Loucy (cell line): ENCODE data around the gene PHOSPHO1.

Source experiments
- H2AFZ ChIP-seq: fragments of 200-600 bp; sonication (generic); 2 replicates; pipeline ENCODE4 v1.6.0; 2016; ENCODE audit warnings: antibody characterized with exemption, mild to moderate bottlenecking, low read length, moderate library complexity
- H3F3A ChIP-seq: fragments of 200-600 bp; 2 replicates; pipeline ENCODE4 v1.6.0; 2016; ENCODE audit warnings: antibody characterized with exemption, low read depth, mild to moderate bottlenecking
- H3K27me3 ChIP-seq: fragments of 200-600 bp; sonication (generic); 2 replicates; pipeline ENCODE4 v1.6.1; 2014; ENCODE audit warnings: low read length, mild to moderate bottlenecking; ENCODE audit not compliant: insufficient read depth, poor library complexity, severe bottlenecking
- H3K36me3 ChIP-seq: fragments of 200-600 bp; sonication (generic); 2 replicates; pipeline ENCODE4 v1.6.1; 2016; ENCODE audit warnings: low read length; ENCODE audit not compliant: insufficient read depth
- H3K4me1 ChIP-seq: fragments of 200-600 bp; sonication (generic); 2 replicates; pipeline ENCODE4 v1.5.1; 2014; ENCODE audit warnings: low read length, mild to moderate bottlenecking; ENCODE audit not compliant: insufficient read depth, poor library complexity, severe bottlenecking
- H3K4me2 ChIP-seq: fragments of 200-600 bp; sonication (generic); 2 replicates; pipeline ENCODE4 v1.6.0; 2014; ENCODE audit warnings: antibody characterized with exemption, low read length, low read depth, mild to moderate bottlenecking; ENCODE audit not compliant: poor library complexity, severe bottlenecking
- H3K4me3 ChIP-seq: fragments of 200-600 bp; sonication (generic); 2 replicates; pipeline ENCODE4 v1.5.1; 2014; ENCODE audit warnings: low read length, mild to moderate bottlenecking, mixed read lengths; ENCODE audit not compliant: poor library complexity, severe bottlenecking
- H3K79me2 ChIP-seq: fragments of 200-600 bp; sonication (generic); 2 replicates; pipeline ENCODE4 v1.6.1; 2014; ENCODE audit warnings: low read length; ENCODE audit not compliant: insufficient read depth
- H3K9ac ChIP-seq: fragments of 200-600 bp; sonication (generic); 2 replicates; pipeline ENCODE4 v1.6.0; 2014; ENCODE audit warnings: mild to moderate bottlenecking, low read depth, low read length, moderate library complexity; ENCODE audit not compliant: poor library complexity, severe bottlenecking
- H3K9me2 ChIP-seq: fragments of 200-600 bp; sonication (generic); replicated peaks from 2 replicates; pipeline ENCODE4 v1.6.1; 2016; ENCODE audit warnings: low read depth, low read length, mixed read lengths
- H3K9me3 ChIP-seq: fragments of 200-600 bp; sonication (generic); 2 replicates; pipeline ENCODE4 v1.6.1; 2014; ENCODE audit warnings: mild to moderate bottlenecking, antibody characterized with exemption, low read length, low read depth; ENCODE audit not compliant: insufficient read depth
- H4K20me1 ChIP-seq: fragments of 200-600 bp; sonication (generic); 2 replicates; pipeline ENCODE4 v1.6.0; 2014; ENCODE audit warnings: antibody characterized with exemption, low read length, mild to moderate bottlenecking; ENCODE audit not compliant: insufficient read depth, poor library complexity, severe bottlenecking
- EZH2phosphoT487 ChIP-seq: fragments of 200-600 bp; IDR thresholded peaks from 2 replicates; pipeline ENCODE4 v1.6.1; 2018; ENCODE audit warnings: antibody characterized with exemption, mild to moderate bottlenecking, moderate library complexity, borderline replicate concordance
- TF ChIP-seq, protein P1 (sequence below): fragments of 200-600 bp; sonication (generic); conservative IDR thresholded peaks from 2 replicates; pipeline ENCODE4 v1.5.1; 2014; ENCODE audit warnings: mild to moderate bottlenecking, antibody characterized with exemption, low read length

PHOSPHO1 gene

DNA sequence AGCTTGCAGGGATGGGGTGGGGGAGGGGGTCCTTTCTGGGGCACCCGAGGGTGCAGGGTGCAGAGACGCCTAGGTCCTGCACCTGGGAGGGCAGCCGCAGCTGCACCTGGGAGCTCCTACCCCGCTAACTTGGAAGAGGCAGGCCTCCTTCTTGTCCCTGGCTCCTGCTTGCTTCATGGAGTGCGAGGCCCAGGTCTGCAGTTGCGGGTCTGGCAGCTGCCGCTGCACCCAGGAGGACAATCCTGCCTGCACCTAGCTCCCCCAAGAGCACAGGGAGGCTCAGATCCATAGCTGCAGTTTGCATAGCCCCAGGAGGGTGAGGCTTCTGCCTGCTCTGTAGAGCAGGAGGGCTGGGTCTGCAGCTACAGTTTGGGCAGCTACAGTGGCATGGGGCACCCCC, 46.8 kb downstream of the PHOSPHO1 start:
- Histone ChIP-seq H3F3A (no peaks in the 10 kb centered on the region), H3K9me2 (no peaks in the 10 kb centered on the region), H3K9me3 (peaks cover 10% of the 10 kb centered on the region; the same call in 1 of the 2 replicates), H3K4me2 (no peak overlapping the region), H3K79me2 (no peaks in the 10 kb centered on the region), H4K20me1 (no peaks in the 10 kb centered on the region), H3K4me1 (peaks cover 8% of the 10 kb centered on the region), H3K27me3 (no peaks in the 10 kb centered on the region), H2AFZ (no peak overlapping the region), H3K9ac (no peak overlapping the region), H3K36me3 (no peaks in the 10 kb centered on the region), H3K4me3 (no peak overlapping the region)
- TF ChIP-seq, protein P1, sequence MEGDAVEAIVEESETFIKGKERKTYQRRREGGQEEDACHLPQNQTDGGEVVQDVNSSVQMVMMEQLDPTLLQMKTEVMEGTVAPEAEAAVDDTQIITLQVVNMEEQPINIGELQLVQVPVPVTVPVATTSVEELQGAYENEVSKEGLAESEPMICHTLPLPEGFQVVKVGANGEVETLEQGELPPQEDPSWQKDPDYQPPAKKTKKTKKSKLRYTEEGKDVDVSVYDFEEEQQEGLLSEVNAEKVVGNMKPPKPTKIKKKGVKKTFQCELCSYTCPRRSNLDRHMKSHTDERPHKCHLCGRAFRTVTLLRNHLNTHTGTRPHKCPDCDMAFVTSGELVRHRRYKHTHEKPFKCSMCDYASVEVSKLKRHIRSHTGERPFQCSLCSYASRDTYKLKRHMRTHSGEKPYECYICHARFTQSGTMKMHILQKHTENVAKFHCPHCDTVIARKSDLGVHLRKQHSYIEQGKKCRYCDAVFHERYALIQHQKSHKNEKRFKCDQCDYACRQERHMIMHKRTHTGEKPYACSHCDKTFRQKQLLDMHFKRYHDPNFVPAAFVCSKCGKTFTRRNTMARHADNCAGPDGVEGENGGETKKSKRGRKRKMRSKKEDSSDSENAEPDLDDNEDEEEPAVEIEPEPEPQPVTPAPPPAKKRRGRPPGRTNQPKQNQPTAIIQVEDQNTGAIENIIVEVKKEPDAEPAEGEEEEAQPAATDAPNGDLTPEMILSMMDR: no peak
- TF ChIP-seq EZH2phosphoT487: no peak

DNA sequence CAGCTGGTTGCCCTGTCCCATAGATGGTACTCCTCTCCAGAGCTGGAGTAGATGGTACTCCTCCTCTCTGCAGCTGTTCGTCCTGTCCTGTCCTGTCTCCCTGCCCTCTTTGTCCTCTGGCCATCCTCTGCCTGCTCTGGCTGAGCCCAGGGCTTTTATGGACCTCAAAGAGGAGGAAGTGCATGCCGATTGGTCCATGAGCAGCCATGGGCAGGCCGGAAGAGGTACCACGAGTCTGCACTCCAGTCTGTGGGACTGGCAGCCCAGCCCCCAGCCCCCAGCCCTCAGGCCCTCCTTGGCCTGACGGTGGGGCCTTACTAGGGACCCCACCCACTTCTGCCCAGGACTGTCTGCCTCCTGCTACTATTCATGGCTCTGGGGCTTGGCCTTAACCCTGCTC, 47.2 kb downstream of the PHOSPHO1 start:
- Histone ChIP-seq H3K4me3 (no peak overlapping the region), H3K27me3 (no peaks in the 10 kb centered on the region), H3K9me2 (no peaks in the 10 kb centered on the region), H3K36me3 (no peaks in the 10 kb centered on the region), H3K4me1 (peaks cover 8% of the 10 kb centered on the region), H4K20me1 (no peaks in the 10 kb centered on the region), H3K79me2 (no peaks in the 10 kb centered on the region), H3F3A (no peaks in the 10 kb centered on the region), H2AFZ (no peak overlapping the region), H3K9me3 (peaks cover 10% of the 10 kb centered on the region; the same call in 1 of the 2 replicates), H3K9ac (no peak overlapping the region), H3K4me2 (no peak overlapping the region)
- TF ChIP-seq, protein P1: no peak
- no peak for TF ChIP-seq EZH2phosphoT487

DNA sequence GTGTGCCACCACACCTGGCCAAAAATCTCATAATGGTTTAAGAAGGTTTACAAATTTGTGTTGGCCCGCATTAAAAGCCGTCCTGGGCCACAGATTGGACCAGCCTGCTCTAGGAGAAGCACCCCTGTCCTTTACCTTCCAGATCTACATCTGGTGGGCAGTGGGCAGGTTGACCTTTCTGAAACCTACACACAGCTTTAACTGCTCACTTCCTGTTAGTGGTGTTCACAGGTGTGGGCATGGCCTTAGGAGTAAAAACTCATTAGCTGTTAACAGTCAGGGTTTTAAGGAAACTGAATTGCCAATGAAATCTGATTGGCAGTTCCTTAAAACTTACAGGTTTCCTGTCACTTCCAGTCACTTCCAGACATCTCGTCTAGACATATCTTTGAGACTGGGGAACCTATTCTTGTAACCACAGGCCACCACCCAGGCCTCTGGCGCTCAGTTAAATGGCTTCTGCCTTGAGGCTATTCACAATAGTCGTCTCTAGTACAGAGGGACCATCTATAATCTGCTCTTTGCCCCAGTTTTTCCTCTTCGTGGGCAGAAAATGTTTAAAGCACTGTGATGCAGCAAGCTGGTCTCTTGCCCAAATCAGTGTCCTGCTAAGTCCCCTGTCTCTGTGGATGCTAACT, 49.5 kb downstream of the PHOSPHO1 start:
- Histone ChIP-seq H3K4me2 (no peak overlapping the region), H3K4me3 (no peak overlapping the region), H3K79me2 (no peaks in the 10 kb centered on the region), H3K9me3 (peaks cover 19% of the 10 kb centered on the region), H3K9me2 (no peaks in the 10 kb centered on the region), H3K4me1 (peaks cover 8% of the 10 kb centered on the region), H3K9ac (no peak overlapping the region), H3F3A (no peaks in the 10 kb centered on the region), H3K36me3 (no peaks in the 10 kb centered on the region), H2AFZ (peak overlapping the region; percentile 2; the same call in 1 of the 2 replicates), H3K27me3 (no peaks in the 10 kb centered on the region), H4K20me1 (no peaks in the 10 kb centered on the region)
- TF ChIP-seq EZH2phosphoT487: no peak
- TF ChIP-seq, protein P1: no peak
